IPS DF 4.7 (cell line): ENCODE data around the gene ARMCX1.
"Not testable (repeated sequence)": the region's sequence is repeated elsewhere in the genome, so short reads cannot be mapped to it uniquely, and the experiment has no call there.

Experiments used
- DNase-seq: peaks from one replicate; pipeline ENCODE4 v3.0.0-alpha.2; 2013; ENCODE audit warnings: low spot score; ENCODE audit errors: extremely low read depth

Gene ARMCX1

DNA sequence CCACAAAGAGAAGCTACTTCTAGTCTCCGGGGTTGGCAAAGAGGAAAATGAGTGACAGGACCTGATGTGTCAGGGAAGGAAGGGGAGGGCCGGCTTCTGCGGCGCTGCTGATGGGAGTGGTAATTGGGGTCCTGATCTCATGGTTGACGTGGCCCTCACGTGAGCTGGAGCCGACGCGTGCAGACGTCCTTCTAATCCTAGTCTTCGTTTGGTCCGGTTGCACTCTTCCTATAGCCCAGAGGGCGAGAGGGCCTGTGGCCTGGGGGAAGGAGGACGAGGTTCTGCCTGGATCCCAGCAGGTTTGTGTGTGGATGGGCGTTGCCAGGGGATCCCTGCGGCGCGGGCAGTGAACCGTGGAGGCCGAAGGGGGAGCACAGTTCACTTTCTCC is at the start of gene ARMCX1:
Gene ARMCX1 (plus strand): TSS at position 186 of the 389 bp plus-strand sequence. CDS start 2,384 bp downstream, outside the sequence.
- DNase-seq = no peak

- DNase-seq = not testable (repeated sequence)
Measured at GRCh38 chrX:101502929-101503328, 47.4 kb upstream of the ARMCX1 start.

DNA sequence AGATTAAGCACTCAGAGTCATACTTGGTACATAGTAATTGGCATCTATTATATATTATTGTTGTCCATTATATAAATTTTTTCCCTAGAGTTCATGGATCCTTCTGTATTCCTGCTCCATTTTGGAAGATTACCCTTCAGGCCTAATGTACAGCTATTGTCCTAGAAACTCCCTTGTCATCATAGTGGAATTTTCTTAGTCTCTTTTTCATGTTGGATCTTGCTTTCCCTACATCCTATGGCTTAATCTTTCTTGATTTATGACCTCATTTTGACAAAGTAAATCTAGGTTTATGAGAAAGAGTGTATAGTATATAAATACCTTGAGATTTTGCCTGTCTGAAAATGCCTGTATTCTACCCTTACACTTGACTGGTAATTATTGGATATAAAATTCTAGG is 43.0 kb upstream of the ARMCX1 start:
- DNase-seq = no peak

DNA sequence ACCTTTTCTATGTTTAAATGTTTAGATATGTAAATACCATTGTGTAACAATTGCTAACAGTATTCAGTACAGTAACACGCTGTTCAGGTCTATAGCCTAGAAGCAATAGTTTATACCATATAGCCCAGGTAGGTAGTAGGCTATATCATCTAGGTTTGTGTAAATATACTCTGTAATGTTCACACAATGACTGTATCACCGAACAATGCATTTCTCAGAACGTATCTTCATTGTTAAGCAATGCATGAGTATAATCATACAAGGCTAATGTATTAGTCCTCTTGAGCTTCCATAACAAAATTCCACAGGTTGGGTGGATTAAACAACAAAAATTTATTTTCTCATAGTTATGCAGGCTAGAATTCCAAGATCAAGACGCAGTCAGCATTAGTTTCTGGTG is 42.4 kb upstream of the ARMCX1 start:
- DNase-seq = no peak

DNA sequence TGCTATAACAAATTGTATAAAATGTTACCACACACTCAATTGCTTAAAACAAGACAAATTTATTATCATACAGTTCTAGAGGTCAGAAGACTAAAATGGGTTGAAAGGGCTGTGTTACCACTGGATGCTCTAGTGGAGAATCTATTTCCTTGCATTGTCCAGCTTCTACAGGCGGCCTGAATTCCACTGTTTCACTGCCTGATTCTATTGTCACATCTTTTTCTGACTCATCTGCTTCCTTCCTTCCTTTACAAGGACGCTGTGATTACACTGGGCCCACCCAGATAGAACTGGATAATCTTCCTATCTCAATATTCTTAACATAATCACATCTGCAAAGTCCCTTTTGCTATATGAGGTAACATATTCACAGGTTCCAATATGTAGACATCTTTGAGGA is 19.4 kb upstream of the ARMCX1 start:
- DNase-seq = no peak

DNA sequence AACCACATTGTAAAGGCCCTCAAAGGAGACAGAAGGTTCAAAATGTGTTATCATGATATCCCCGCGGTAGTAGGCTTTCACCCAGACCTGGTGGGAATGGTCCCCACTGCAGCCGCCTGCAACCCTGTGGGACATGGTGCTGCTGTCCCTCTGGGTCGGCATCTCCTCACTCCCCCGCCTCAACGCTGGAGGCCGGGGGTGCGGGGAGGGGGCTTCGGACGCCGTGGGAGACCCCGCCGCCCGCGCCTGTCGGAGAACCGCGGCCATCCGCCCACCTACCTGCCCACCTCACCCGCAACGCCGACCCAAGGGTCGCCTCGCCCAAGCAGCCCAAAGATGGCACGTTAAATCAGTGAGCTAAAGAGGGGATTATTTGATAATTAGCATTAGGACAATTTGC is 11.2 kb upstream of the ARMCX1 start:
- no peak for DNase-seq

- DNase-seq = no peak
Measured at GRCh38 chrX:101550751-101551379, 518 bp downstream of the ARMCX1 start.

- no peak for DNase-seq
Measured at GRCh38 chrX:101551380-101551767, 1.0 kb downstream of the ARMCX1 start.

DNA sequence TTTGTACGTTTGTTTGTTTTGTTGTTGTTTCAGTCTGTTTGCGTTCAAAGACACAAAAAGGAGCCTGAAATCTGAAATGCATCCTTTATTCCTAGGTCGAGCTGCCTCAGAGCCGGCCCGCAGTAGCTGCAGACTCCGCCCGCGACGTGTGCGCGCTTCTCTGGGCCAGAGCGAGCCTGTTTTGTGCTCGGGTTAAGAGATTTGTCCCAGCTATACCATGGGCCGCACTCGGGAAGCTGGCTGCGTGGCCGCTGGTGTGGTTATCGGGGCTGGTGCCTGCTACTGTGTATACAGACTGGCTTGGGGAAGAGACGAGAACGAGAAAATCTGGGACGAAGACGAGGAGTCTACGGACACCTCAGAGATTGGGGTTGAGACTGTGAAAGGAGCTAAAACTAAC is 2.4 kb downstream of the ARMCX1 start:
- no peak for DNase-seq

DNA sequence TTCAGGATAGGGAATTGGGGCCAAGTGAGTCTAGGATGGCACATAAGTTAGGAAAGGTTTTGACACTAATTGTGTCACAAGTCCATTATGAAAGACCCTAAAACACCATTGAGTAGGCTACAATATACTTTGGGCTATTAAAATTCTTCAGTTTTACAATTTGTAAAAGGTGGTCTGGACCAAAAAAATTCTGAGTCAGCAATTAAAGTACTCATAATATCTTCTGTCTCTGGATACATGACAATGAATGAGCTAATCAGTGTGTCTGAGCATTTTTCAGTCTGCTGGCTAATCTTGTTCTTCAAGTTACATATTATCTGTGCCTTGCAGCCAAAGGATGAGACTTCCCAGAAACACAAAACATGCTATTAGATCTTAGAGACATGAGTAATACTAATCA is 14.3 kb downstream of the ARMCX1 start:
- DNase-seq = no peak

DNA sequence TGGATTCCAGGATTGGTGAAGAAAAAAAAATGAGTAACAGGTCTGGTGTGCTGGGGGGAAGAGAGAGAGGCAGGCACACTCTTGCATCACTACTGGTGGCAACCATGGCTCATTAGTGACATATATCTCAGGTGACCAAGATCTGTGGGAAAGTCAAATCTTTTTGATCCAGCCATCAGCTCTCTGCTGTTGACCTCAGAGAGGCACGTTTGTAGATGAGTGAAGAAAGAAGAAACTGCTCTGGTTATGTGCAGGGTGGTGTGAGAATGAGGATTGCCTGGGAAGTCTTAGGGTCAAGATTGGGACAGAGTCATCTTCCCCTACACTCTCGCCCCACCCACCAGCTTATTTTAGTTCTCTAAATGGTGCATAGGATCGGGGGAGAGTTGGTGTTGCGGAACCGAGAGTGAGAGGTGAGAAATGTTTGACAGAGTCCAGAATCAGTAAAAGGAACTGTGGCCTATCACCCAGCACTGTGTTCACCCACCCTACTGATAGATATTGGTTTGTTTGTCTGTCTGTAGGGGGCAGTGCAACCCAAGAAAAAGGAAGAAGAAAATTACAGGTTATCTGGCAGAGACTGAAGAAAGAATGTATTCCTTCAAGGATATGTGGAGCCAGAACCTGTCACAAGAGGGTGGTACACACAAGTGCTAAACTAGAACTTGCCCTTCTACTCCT is 45.5 kb downstream of the ARMCX1 start:
- no peak for DNase-seq

- not testable (repeated sequence) for DNase-seq
Measured at GRCh38 chrX:101599592-101599991, 49.2 kb downstream of the ARMCX1 start.

- no peak for DNase-seq
Measured at GRCh38 chrX:101602077-101602476, 51.7 kb downstream of the ARMCX1 start.
